Measurements from ENCODE around the gene DNAH10.

DNA sequence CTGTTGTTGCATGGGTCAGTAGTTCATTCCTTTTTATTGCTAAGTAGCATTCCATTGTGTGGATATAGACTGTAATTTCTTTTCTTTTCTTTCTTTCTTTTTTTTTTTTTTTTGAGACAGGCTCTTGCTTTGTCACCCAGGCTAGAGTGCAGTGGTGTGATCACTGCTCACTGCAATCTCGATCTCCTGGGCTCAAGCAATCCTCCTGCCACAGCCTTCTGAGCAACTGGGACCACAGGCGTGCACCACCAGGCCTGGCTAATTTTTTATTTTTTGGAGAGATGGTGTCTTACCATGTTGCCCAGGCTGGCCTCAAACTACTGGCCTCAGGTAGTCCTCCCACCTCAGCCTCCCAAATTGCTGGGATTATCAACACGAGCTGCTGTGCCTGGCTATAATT lies 44.8 kb upstream of the DNAH10 start:
- no peak for TF ChIP-seq YY1 (IDR thresholded peaks at IDR 0.05; ENCODE audit: insufficient read depth, insufficient read length)
- no peak for TF ChIP-seq ZNF274 (IDR thresholded peaks at IDR 0.05; ENCODE audit: low read depth, low read length)
- no peak for TF ChIP-seq SUZ12 (IDR thresholded peaks at IDR 0.05; ENCODE audit: extremely low read depth, insufficient read depth, insufficient read length)
